OCI-LY7 (cell line): Measurements from ENCODE around the gene IL1RAPL2. TPM values are rescaled to one million over a fixed set of nuclear protein-coding genes. Genes with fewer than 3 reads are reported as not detected.

Experiments used
- BruUV-seq: library from RNA; stranded (reverse); fragments of 400-500 nt; replicated peaks from 2 replicates; lab custom pipeline; 2021; lab: Mats Ljungman, UMichigan
- CTCF ChIA-PET: fragments of 300-600 bp; sonication (Branson Sonifier 250); formaldehyde crosslinking; loops from one replicate; lab custom pipeline; 2022; ENCODE audit warnings: antibody characterized with exemption; ENCODE audit not compliant: unreplicated experiment; lab: Charles Lee
- POLR2A ChIA-PET: fragments of 300-600 bp; sonication (Branson Sonifier 250); formaldehyde crosslinking; loops from one replicate; lab custom pipeline; 2022; ENCODE audit warnings: antibody characterized with exemption; lab: Charles Lee
- DNase-seq: peaks from one replicate; pipeline ENCODE4 v3.0.0-alpha.2; 2015; ENCODE audit warnings: low spot score
- H2AFZ ChIP-seq: fragments of 200-600 bp; sonication (generic), shearing (Covaris generic); 2 replicates; pipeline ENCODE4 v1.6.1; 2014; ENCODE audit warnings: mild to moderate bottlenecking, antibody characterized with exemption, low read length, moderate library complexity
- H3K27ac ChIP-seq: fragments of 200-600 bp; sonication (generic); 2 replicates; pipeline ENCODE4 v1.5.1; 2014; ENCODE audit warnings: mixed run types, low read depth, mild to moderate bottlenecking, moderate library complexity, low read length, inconsistent platforms; ENCODE audit not compliant: poor library complexity, severe bottlenecking
- H3K36me3 ChIP-seq: fragments of 200-600 bp; sonication (generic); 2 replicates; pipeline ENCODE4 v1.6.1; 2014; ENCODE audit warnings: mild to moderate bottlenecking, antibody characterized with exemption, low read length, moderate library complexity, mixed read lengths; ENCODE audit not compliant: insufficient read depth
- H3K4me1 ChIP-seq: fragments of 200-600 bp; sonication (generic); 2 replicates; pipeline ENCODE4 v1.5.1; 2014; ENCODE audit warnings: mild to moderate bottlenecking, low read length; ENCODE audit not compliant: insufficient read depth, poor library complexity, severe bottlenecking
- H3K4me2 ChIP-seq: fragments of 200-600 bp; sonication (generic); 2 replicates; pipeline ENCODE4 v1.6.1; 2014; ENCODE audit warnings: mild to moderate bottlenecking, low read length
- H3K4me3 ChIP-seq: fragments of 200-600 bp; sonication (generic); 2 replicates; pipeline ENCODE4 v1.5.1; 2014; ENCODE audit warnings: mild to moderate bottlenecking, low read depth, low read length; ENCODE audit not compliant: poor library complexity, severe bottlenecking
- H3K79me2 ChIP-seq: fragments of 200-600 bp; sonication (generic); 2 replicates; pipeline ENCODE4 v1.6.1; 2016; ENCODE audit warnings: low read depth, mild to moderate bottlenecking, low read length, moderate library complexity, mixed read lengths; ENCODE audit not compliant: insufficient read depth
- H3K9me2 ChIP-seq: fragments of 200-600 bp; sonication (generic); 2 replicates; pipeline ENCODE4 v1.6.1; 2016; ENCODE audit warnings: mild to moderate bottlenecking, low read length, mixed read lengths; ENCODE audit not compliant: insufficient read depth
- H3K9me3 ChIP-seq: fragments of 200-600 bp; sonication (generic); 2 replicates; pipeline ENCODE4 v1.6.1; 2014; ENCODE audit warnings: mild to moderate bottlenecking, mixed run types, low read length, mixed read lengths
- H4K20me1 ChIP-seq: fragments of 200-600 bp; sonication (generic); 2 replicates; pipeline ENCODE4 v1.6.1; 2014; ENCODE audit warnings: mild to moderate bottlenecking, antibody characterized with exemption, low read length, moderate library complexity, mixed read lengths; ENCODE audit not compliant: insufficient read depth
- EZH2phosphoT487 ChIP-seq: fragments of 200-600 bp; sonication (generic); IDR thresholded peaks from 2 replicates; pipeline ENCODE4 v1.6.1; 2018; ENCODE audit warnings: low read depth, borderline replicate concordance, mild to moderate bottlenecking, mixed run types, antibody characterized with exemption, low read length, moderate library complexity, mixed read lengths
- intact Hi-C: fragments of 100-400 bp; cut with micrococcal nuclease; formaldehyde crosslinking; loops from one replicate; pipeline ENCODE4 v1.10.0; 2022; ENCODE audit not compliant: unreplicated experiment
- total RNA-seq, 2 experiments: library from RNA; depleted of rRNA in 1 of 2; stranded (reverse); fragments of >200 nt in 1 of 2; shearing (Covaris generic) in 1 of 2; gene quantifications; 2 replicates each; pipeline ENCODE4 v1.2.3, GENCODE V29; 2014 to 2022
- TF ChIP-seq, protein P1 (sequence below): fragments of 200-600 bp; sonication (generic); conservative IDR thresholded peaks from 2 replicates; pipeline ENCODE4 v1.5.1; 2014; ENCODE audit warnings: mild to moderate bottlenecking, antibody characterized with exemption, low read length, moderate library complexity, mixed read lengths

IL1RAPL2 gene
- total RNA-seq, 2 experiments from 2014 or later = not detected

DNA sequence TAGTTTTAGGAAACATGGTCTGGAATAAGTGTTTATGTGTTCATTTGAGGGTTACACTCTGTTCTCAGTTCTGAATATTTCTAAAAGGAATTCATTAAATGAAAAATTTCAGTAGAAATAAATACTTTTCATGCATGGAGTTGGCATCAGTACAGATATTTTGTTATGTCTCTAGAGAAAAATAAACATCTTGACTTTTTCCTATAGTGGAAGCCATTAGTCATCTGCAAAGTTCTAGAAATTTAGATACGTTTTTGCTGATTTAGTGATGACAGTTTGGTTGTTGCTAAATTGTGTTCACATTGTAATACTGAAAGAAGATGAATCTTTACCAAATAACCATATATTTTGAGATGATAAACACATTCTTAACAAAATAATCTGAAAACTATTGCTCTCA, 922.7 kb downstream of the IL1RAPL2 start:
- H3K4me1 ChIP-seq = no peaks in the 10 kb centered on the region
- no peaks in the 10 kb centered on the region for H3K9me2 ChIP-seq
- BruUV-seq = no TSS peak
- POLR2A ChIA-PET = no interaction called here
- no peaks in the 10 kb centered on the region for H3K79me2 ChIP-seq
- TF ChIP-seq, protein P1, sequence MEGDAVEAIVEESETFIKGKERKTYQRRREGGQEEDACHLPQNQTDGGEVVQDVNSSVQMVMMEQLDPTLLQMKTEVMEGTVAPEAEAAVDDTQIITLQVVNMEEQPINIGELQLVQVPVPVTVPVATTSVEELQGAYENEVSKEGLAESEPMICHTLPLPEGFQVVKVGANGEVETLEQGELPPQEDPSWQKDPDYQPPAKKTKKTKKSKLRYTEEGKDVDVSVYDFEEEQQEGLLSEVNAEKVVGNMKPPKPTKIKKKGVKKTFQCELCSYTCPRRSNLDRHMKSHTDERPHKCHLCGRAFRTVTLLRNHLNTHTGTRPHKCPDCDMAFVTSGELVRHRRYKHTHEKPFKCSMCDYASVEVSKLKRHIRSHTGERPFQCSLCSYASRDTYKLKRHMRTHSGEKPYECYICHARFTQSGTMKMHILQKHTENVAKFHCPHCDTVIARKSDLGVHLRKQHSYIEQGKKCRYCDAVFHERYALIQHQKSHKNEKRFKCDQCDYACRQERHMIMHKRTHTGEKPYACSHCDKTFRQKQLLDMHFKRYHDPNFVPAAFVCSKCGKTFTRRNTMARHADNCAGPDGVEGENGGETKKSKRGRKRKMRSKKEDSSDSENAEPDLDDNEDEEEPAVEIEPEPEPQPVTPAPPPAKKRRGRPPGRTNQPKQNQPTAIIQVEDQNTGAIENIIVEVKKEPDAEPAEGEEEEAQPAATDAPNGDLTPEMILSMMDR = no peak
- TF ChIP-seq EZH2phosphoT487 = no peak
- intact Hi-C loops = no loop called here
- no peak overlapping the region for H3K4me2 ChIP-seq
- CTCF ChIA-PET = no interaction called here
- H3K9me3 ChIP-seq = no peaks in the 10 kb centered on the region
- no peak overlapping the region for H3K27ac ChIP-seq
- DNase-seq = no peak
- no peaks in the 10 kb centered on the region for H3K36me3 ChIP-seq
- no peak overlapping the region for H3K4me3 ChIP-seq
- no peaks in the 10 kb centered on the region for H4K20me1 ChIP-seq
- H2AFZ ChIP-seq = no peak overlapping the region

DNA sequence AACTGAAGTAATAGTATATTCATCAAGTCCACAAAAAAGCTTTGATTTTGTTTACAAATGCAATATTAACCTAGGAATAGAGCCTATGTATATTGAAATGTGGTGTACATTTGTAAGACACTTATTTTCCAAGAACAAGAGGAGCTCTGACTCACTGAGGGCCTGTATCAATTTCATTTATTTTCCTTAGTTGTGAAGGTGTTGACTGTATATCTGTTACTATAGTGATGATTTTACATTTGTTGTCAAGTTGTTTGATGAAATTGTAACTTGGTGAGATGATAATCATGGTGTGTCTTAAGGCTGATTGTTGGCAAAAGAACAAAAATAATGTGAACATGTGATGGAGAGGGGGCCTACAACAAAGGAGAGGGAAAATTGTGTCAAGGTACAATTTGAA, 929.4 kb downstream of the IL1RAPL2 start:
- ChIA-PET CTCF (no interaction called here), POLR2A (no interaction called here)
- H3K4me2 ChIP-seq = no peak overlapping the region
- no peak for TF ChIP-seq EZH2phosphoT487
- TF ChIP-seq, protein P1 = no peak
- DNase-seq = no peak
- BruUV-seq = no TSS peak
- no peaks in the 10 kb centered on the region for H3K9me3 ChIP-seq
- no peak overlapping the region for H3K27ac ChIP-seq
- no peaks in the 10 kb centered on the region for H3K36me3 ChIP-seq
- H4K20me1 ChIP-seq = no peaks in the 10 kb centered on the region
- H3K79me2 ChIP-seq = no peaks in the 10 kb centered on the region
- H3K4me1 ChIP-seq = no peaks in the 10 kb centered on the region
- no peaks in the 10 kb centered on the region for H3K9me2 ChIP-seq
- no peak overlapping the region for H3K4me3 ChIP-seq
- intact Hi-C loops = no loop called here
- no peak overlapping the region for H2AFZ ChIP-seq

DNA sequence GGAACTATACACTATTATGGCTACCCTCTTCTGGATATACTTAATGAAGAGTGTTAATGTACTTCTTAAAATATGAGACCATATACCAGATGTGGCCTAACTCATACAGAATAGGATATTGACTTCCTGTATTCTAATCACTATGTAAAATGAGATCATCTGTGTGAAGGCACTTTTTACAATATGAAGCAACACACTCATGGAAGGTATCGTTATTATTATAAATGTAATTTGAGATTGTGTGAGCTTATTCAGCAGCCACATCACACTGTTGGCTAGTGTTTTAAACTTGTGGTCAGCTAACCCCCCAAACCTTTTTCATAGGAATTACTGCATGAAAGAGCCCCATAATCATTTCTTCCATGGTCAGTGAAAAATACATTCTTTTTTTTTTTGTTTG, 936.3 kb downstream of the IL1RAPL2 start:
- Histone ChIP-seq H3K36me3 (no peaks in the 10 kb centered on the region), H4K20me1 (no peaks in the 10 kb centered on the region), H2AFZ (no peak overlapping the region), H3K4me1 (no peaks in the 10 kb centered on the region), H3K4me2 (no peak overlapping the region), H3K9me3 (no peaks in the 10 kb centered on the region), H3K9me2 (no peaks in the 10 kb centered on the region), H3K27ac (no peak overlapping the region), H3K4me3 (no peak overlapping the region), H3K79me2 (no peaks in the 10 kb centered on the region)
- ChIA-PET POLR2A (no interaction called here), CTCF (no interaction called here)
- intact Hi-C loops = no loop called here
- TF ChIP-seq, protein P1 = no peak
- TF ChIP-seq EZH2phosphoT487 = no peak
- BruUV-seq = no TSS peak
- no peak for DNase-seq
